ENCODE data around the gene UNC5B. TPM values are rescaled to one million over a fixed set of nuclear protein-coding genes. Genes with fewer than 3 reads are reported as not detected.
A peak's percentile ranks its signal among the peaks of the same experiment; 100 is the strongest.
"Not testable (repeated sequence)": the region's sequence is repeated elsewhere in the genome, so short reads cannot be mapped to it uniquely, and the experiment has no call there.

The UNC5B gene
- total RNA-seq, 1 donor from 2014 or later, result not detected

DNA sequence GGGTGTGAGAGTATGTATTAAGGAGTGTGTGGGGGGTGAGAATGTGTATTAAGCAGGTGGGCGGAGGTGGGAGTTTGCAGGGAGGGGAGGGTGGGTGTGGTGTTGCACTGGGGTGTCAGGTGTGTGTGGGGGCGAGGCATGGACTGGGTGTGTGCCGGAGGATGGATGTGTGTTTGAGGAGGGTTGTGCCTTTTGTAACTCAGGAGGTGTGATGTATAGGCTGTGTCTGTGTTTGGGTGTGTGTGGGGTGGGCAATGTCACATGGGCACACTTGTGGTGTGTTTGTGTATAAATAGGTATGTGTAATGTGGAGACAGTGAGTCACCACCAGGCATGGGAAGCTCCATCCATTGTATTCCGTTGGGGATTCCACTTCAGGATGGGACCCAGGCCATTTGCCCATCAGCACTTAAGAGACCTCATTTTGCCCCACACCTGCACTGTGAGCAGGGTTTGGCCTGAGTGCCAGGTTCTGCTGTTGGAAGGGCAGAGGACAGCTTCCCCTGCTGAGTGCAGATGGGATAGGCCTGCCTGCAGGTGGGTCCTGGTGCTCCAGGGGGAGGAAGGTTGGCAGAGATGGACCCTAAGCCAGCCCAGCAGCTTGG lies 5.8 kb downstream of the UNC5B start:
- Mint-ChIP-seq H3K27me3 (peaks cover 57% of the 10 kb centered on the region), H3K4me3 (no peak overlapping the region), H3K36me3 (ENCODE audit: low read depth) (no peaks in the 10 kb centered on the region), H3K4me1 (peaks cover 14% of the 10 kb centered on the region), H3K9me3 (no peaks in the 10 kb centered on the region), H3K27ac (no peak overlapping the region)
- POLR2A ChIA-PET, result no interaction called here
- DNase-seq (no peak), ATAC-seq (ENCODE audit: low read depth) (no peak)
- intact Hi-C loops (cut with micrococcal nuclease), result no loop called here
- CTCF ChIA-PET, result no interaction called here
- TF ChIP-seq, protein P1, sequence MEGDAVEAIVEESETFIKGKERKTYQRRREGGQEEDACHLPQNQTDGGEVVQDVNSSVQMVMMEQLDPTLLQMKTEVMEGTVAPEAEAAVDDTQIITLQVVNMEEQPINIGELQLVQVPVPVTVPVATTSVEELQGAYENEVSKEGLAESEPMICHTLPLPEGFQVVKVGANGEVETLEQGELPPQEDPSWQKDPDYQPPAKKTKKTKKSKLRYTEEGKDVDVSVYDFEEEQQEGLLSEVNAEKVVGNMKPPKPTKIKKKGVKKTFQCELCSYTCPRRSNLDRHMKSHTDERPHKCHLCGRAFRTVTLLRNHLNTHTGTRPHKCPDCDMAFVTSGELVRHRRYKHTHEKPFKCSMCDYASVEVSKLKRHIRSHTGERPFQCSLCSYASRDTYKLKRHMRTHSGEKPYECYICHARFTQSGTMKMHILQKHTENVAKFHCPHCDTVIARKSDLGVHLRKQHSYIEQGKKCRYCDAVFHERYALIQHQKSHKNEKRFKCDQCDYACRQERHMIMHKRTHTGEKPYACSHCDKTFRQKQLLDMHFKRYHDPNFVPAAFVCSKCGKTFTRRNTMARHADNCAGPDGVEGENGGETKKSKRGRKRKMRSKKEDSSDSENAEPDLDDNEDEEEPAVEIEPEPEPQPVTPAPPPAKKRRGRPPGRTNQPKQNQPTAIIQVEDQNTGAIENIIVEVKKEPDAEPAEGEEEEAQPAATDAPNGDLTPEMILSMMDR (IDR thresholded peaks at IDR 0.05), result no peak

GRCh38 chr10:71218651-71219050 lies 6.3 kb downstream of the UNC5B start:
- H3K4me3 Mint-ChIP-seq, result no peak overlapping the region

DNA sequence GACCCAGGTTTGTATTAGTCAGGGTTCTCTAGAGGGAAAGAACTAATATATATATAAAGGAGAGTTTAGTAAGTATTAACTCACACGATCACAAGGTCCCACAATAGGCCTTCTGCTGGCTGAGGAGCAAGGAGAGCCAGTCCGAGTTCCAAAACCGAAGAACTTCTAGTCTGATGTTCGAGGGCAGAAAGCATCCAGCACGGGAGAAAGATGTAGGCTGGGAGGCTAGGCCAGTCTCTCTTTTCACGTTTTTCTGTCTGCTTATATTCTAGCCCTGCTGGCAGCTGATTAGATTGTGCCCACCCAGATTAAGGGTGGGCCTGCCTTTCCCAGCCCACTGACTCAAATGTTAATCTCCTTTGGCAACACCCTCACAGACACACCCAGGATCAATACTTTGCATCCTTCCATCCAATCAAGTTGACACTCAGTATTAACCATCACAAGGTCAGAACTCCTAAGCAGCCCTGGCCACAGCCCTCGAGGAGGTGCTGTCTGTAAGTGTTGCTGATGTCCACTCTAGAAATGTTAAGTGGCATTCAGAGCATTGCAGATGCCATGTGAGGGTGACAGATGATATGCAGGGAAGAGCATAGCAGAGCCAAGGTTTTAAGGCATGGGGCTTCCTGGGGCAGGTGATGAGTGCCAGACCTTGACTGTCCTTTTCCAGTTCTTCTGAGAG lies 7.0 kb downstream of the UNC5B start:
- H3K27me3 Mint-ChIP-seq, result peaks cover 48% of the 10 kb centered on the region
- POLR2A ChIA-PET; DNase-seq; H3K9me3 Mint-ChIP-seq; H3K36me3 Mint-ChIP-seq (ENCODE audit: low read depth); ATAC-seq (ENCODE audit: low read depth); H3K27ac Mint-ChIP-seq; H3K4me3 Mint-ChIP-seq; intact Hi-C loops (cut with micrococcal nuclease): not testable (repeated sequence)
- peaks cover 11% of the 10 kb centered on the region for H3K4me1 Mint-ChIP-seq
- CTCF ChIA-PET, result interaction anchor here (1.3 kb wide), 1 partner anchor 10 kb away, joined by 3 read pairs; no protein-coding TSS in a partner anchor

More at GRCh38 chr10:71218651-71219050, 6.3 kb downstream of the UNC5B start:
- CTCF ChIA-PET, result no interaction called here
- DNase-seq, result no peak
- peaks cover 11% of the 10 kb centered on the region for H3K4me1 Mint-ChIP-seq
- H3K9me3 Mint-ChIP-seq, result no peaks in the 10 kb centered on the region
- TF ChIP-seq, protein P1 (IDR thresholded peaks at IDR 0.05), result no peak
- no peaks in the 10 kb centered on the region for H3K36me3 Mint-ChIP-seq (ENCODE audit: low read depth)
- POLR2A ChIA-PET, result no interaction called here
- ATAC-seq (ENCODE audit: low read depth), result no peak
- H3K27ac Mint-ChIP-seq, result no peak overlapping the region
- intact Hi-C loops (cut with micrococcal nuclease), result no loop called here
- H3K27me3 Mint-ChIP-seq, result peaks cover 54% of the 10 kb centered on the region

GRCh38 chr10:71219918-71220688 lies 7.7 kb downstream of the UNC5B start:
- ATAC-seq (ENCODE audit: low read depth), result no peak
- H3K4me3 Mint-ChIP-seq, result no peak overlapping the region
- intact Hi-C loops (cut with micrococcal nuclease), result no loop called here

DNA sequence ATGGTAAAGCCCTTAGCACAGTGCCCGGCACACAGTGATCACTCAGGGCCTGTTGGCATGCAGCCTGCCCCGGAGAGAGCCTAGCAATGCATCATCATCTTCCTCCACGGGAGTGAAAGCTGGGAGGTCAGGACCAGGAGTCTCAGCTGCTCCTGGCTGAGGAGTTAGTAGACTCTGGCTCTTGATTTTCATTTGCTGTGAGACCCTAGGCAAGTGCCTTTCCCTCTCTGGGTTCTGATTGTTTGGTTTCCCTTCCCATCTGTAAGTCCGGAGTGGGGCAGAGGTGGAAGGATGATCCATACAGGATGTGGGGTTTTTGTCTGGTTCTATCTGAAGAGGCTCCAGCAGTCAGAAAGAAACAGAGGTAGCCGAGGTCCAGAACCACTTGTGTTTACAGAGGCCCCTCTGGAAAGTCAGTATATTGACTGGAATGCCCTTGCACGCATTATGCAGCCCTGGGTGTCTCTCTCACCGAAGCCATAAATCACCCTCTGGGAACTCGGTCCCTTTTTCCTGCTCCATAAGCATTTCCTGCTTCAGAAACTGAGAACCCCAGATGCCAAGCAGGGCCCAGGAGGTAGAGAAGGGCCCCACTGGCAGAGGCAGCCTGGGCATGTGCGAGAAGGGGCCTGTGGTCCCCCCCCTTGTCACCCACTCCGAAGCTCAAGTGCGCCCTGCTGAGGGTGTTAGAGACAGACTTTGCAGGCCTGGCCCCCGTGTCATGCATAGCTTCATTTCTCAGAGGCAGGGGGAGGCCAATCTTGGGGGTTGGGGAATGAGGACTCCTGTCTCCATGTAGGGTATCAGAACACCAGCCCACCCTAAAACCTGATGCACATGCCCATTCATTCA lies 8.5 kb downstream of the UNC5B start:
- H3K4me3 Mint-ChIP-seq, result no peak overlapping the region
- H3K36me3 Mint-ChIP-seq (ENCODE audit: low read depth), result no peaks in the 10 kb centered on the region
- TF ChIP-seq, protein P1 (IDR thresholded peaks at IDR 0.05), result no peak
- no peaks in the 10 kb centered on the region for H3K9me3 Mint-ChIP-seq
- ATAC-seq (ENCODE audit: low read depth), result no peak
- intact Hi-C loops (cut with micrococcal nuclease), result no loop called here
- H3K27me3 Mint-ChIP-seq, result peaks cover 41% of the 10 kb centered on the region
- POLR2A ChIA-PET, result no interaction called here
- no peak for DNase-seq
- CTCF ChIA-PET, result interaction anchor here (1.3 kb wide), 1 partner anchor 12 kb away, joined by 3 read pairs; no protein-coding TSS in a partner anchor
- H3K4me1 Mint-ChIP-seq, result peaks cover 11% of the 10 kb centered on the region
- no peak overlapping the region for H3K27ac Mint-ChIP-seq

More at GRCh38 chr10:71219918-71220688, 7.7 kb downstream of the UNC5B start:
- no peak overlapping the region for H3K27ac Mint-ChIP-seq
- CTCF ChIA-PET, result interaction anchor here (1.3 kb wide), 1 partner anchor 11 kb away, joined by 3 read pairs; no protein-coding TSS in a partner anchor
- POLR2A ChIA-PET, result no interaction called here
- peaks cover 11% of the 10 kb centered on the region for H3K4me1 Mint-ChIP-seq
- peak; percentile 10 for DNase-seq
- H3K9me3 Mint-ChIP-seq, result no peaks in the 10 kb centered on the region
- H3K36me3 Mint-ChIP-seq (ENCODE audit: low read depth), result no peaks in the 10 kb centered on the region
- TF ChIP-seq, protein P1 (IDR thresholded peaks at IDR 0.05), result no peak
- H3K27me3 Mint-ChIP-seq, result peaks cover 42% of the 10 kb centered on the region

Data from activated B cell treated with CpG ODN at 0.5 μM for 24 hours (primary cell).